Subcutaneous abdominal adipose tissue (tissue), 5 donors: ENCODE results near the gene RABEP1.
"Not testable (repeated sequence)": the region's sequence is repeated elsewhere in the genome, so short reads cannot be mapped to it uniquely, and the experiment has no call there.

Experiments used
- H3K27ac ChIP-seq: one replicate; pipeline ENCODE4 v1.7.0; 2013; ENCODE audit warnings: low read depth, mild to moderate bottlenecking, inconsistent platforms, low read length, moderate library complexity
- H3K27me3 ChIP-seq, 5 donors: one replicate each; pipeline ENCODE4 v1.7.0; 2013; ENCODE audit warnings: low read length in 5 of 5, inconsistent platforms in 1 of 5; ENCODE audit not compliant: control insufficient read depth in 5 of 5, insufficient read depth in 4 of 5
- H3K36me3 ChIP-seq, 5 donors: one replicate each; pipeline ENCODE4 v1.7.0; 2013; ENCODE audit warnings: low read length in 5 of 5; ENCODE audit not compliant: control insufficient read depth in 5 of 5, insufficient read depth in 5 of 5
- H3K4me1 ChIP-seq, 5 donors: one replicate each; pipeline ENCODE4 v1.7.0; 2013; ENCODE audit warnings: low read length in 5 of 5, mild to moderate bottlenecking in 3 of 5, moderate library complexity in 1 of 5; ENCODE audit not compliant: control insufficient read depth in 5 of 5, insufficient read depth in 5 of 5
- H3K4me3 ChIP-seq, 5 donors: one replicate each; pipeline ENCODE4 v1.7.0; 2013; ENCODE audit warnings: low read length in 5 of 5, low read depth in 1 of 5
- H3K9ac ChIP-seq, 5 donors: one replicate each; pipeline ENCODE4 v1.7.0; 2013; ENCODE audit warnings: low read length in 5 of 5, mild to moderate bottlenecking in 4 of 5, moderate library complexity in 3 of 5
- H3K9me3 ChIP-seq, 5 donors: one replicate each; pipeline ENCODE4 v1.7.0; 2013; ENCODE audit warnings: low read length in 5 of 5; ENCODE audit not compliant: control insufficient read depth in 5 of 5
- donor health status: healthy.
- donor health status: healthy.
- donor health status: healthy.
- donor health status: healthy.
- donor health status: healthy.

The RABEP1 gene, protein sequence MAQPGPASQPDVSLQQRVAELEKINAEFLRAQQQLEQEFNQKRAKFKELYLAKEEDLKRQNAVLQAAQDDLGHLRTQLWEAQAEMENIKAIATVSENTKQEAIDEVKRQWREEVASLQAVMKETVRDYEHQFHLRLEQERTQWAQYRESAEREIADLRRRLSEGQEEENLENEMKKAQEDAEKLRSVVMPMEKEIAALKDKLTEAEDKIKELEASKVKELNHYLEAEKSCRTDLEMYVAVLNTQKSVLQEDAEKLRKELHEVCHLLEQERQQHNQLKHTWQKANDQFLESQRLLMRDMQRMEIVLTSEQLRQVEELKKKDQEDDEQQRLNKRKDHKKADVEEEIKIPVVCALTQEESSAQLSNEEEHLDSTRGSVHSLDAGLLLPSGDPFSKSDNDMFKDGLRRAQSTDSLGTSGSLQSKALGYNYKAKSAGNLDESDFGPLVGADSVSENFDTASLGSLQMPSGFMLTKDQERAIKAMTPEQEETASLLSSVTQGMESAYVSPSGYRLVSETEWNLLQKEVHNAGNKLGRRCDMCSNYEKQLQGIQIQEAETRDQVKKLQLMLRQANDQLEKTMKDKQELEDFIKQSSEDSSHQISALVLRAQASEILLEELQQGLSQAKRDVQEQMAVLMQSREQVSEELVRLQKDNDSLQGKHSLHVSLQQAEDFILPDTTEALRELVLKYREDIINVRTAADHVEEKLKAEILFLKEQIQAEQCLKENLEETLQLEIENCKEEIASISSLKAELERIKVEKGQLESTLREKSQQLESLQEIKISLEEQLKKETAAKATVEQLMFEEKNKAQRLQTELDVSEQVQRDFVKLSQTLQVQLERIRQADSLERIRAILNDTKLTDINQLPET

DNA sequence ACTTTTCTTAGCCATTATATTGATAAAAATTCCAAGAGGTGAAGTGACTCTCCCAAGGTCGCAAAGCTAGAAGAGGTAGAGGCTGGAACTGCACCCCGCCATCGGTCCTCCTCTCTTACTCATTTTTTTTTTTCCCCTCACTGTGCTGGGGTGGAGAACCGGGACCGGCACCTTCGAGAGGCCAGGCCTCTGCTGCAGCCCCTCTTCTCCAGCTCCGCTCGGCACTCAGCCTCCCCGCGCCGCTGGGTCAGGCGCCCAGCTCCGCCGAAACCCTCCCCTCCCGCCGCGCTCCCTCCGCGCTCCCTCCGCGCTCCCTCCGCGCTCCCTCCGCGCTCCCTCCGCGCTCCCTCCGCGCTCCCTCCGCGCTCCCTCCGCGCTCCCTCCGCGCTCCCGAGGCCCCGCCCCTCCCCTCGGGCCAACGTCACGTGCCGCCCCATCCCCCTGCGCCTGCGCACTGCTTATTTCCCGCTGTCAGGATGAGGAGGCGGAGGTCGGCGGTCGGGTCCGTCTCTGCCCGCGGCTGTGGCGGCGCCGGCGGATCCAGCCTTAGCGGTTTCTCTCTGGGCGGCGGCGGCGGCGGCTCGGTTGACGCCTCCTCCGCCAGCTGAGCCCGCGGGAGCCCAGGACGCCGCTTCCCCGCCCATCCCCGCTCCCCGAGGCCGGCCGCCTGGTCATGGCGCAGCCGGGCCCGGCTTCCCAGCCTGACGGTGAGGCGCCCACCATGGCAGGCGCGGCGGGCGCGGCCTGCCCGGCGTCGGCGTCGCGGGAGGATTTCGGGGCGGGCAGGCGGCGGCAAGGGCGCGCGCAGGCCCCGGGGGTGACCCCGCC, at the start of gene RABEP1:
Gene RABEP1, plus strand, starts transcription at position 471 of the 828 bp plus-strand sequence. Its CDS starts 203 bp downstream, at position 674.
- Histone ChIP-seq H3K27me3 (no peaks in the 10 kb centered on the region), H3K9me3 (no peaks in the 10 kb centered on the region), H3K4me3 (peak within 1 kb of the TSS; percentile 75 to 92 (median 80)), H3K9ac (peak within 1 kb of the TSS; percentile 6 to 87 (median 76)), H3K27ac (peak within 1 kb of the TSS; percentile 54), H3K36me3 (no peaks in the 10 kb centered on the region), H3K4me1 (peaks cover 4 to 25% (median 23%) of the 10 kb centered on the region in 5 donors)

DNA sequence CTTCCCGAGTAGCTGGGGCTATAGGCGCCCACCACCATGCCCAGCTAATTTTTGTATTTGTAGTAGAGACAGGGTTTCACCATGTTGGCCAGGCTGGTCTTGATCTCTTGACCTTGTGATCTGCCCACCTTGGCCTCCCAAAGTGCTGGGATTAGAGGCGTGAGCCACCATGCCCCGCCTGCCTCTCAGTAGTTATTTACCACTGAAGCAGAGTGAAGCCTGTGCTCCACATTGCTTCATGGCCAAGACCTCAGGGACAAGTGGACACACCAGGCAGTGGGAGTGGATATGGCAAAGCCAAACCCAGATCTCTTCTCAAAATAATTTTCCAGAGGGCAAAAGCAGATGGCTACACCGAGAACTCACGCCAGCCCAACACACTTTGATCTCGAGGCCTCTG, 48.6 kb upstream of the RABEP1 start:
- peak overlapping the region in 1 of 5 donors; percentile 12 for H3K4me3 ChIP-seq

DNA sequence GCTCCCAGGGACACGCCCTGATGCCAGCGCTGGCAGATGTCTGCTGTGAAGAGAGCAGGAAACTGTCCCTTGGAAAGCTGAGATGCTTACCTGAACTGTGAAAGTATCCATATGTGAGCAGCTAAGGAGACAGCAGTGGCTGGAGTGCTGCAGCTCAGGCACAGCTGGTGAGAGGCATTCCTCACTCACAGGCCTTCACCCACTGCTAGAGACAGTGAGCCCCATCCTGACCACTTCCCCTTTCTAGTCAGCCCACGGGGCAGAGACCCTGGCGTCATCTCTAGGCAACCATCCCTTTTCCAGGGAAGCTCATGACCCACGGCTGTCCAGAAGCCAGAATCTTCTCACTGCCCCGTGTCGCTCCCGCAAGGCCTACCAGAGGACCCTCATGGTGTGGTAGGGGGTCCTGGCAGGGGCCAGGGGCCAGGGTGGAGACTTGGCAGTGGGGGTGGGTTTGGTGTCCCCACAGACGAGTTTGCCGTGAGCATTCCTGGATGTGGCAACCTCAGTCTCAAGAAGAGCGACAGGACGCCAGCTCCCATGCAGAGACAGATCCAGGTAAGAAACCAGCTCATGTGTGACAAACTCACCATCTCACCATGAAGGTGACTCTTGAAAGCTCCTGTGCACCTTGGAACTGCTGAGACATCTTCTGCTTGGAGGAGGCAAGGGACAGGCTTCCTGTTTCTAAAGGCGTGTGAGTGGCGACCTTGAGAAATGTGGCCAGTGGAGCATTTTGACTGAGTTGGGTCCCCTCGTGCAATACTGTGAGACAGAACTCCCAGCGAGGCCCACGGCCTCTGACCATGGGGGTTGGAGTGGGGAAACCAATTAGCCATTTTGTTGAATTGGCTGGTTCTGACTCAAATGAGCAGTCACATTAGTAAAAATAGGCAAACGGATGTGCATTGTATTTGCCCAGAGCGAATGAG, 47.2 kb upstream of the RABEP1 start, which contains the start of gene SCIMP:
Gene SCIMP, minus strand, starts transcription at position 216 of the 932 bp plus-strand sequence. Its CDS starts 105 bp downstream, at position 111.
- Histone ChIP-seq H3K9me3 (no peaks in the 10 kb centered on the region), H3K4me3 (peak within 1 kb of the TSS in 3 of 5 donors; percentile 10 to 51 (median 17)), H3K4me1 (peaks cover 1 to 35% (median 4%) of the 10 kb centered on the region in 5 donors), H3K27ac (no peak within 1 kb of the TSS), H3K27me3 (no peaks in the 10 kb centered on the region), H3K9ac (no peak within 1 kb of the TSS), H3K36me3 (peaks cover 0 to 24% (median 5%) of the 10 kb centered on the region in 5 donors)

More for the DNA sequence above, 48.6 kb upstream of the RABEP1 start:
- peaks cover 1 to 44% (median 4%) of the 10 kb centered on the region in 5 donors for H3K4me1 ChIP-seq
- H3K9me3 ChIP-seq, H3K27me3 ChIP-seq, H3K9ac ChIP-seq, H3K27ac ChIP-seq: not testable (repeated sequence)
- H3K36me3 ChIP-seq: peaks cover 0 to 24% (median 9%) of the 10 kb centered on the region in 5 donors

DNA sequence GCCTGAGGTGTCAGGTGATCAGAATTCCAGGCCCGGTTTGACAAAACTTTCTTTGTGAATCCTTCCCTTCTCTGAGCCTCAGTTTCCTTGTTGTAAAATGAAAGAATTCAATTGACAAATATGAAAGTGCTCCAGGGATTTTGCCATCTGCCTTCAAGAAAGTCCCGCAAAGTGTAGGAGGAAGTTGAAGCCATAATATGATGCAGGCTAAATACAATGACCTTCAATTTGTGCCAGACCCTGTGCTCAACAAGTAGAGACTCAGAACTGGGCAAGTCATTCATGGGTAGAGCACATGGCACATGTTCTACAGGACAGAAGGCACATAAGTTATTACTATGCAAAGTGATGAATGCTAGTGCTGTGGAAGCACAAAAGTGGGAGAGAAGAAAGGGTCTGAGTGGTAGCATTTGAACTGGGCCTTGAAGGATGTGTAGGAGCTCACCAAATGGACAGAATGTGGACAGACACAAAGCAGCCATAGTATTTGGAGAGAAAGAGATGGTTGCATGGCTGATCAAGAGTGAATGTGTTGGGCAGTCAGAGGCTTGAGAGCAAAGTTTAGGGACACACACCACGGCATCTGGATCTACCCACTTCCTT, 45.0 kb upstream of the RABEP1 start:
- peaks cover 0 to 12% (median 5%) of the 10 kb centered on the region in 5 donors for H3K36me3 ChIP-seq
- peaks cover 1 to 21% (median 4%) of the 10 kb centered on the region in 5 donors for H3K4me1 ChIP-seq
- H3K4me3 ChIP-seq: no peak overlapping the region
- no peaks in the 10 kb centered on the region for H3K27me3 ChIP-seq
- H3K9me3 ChIP-seq: no peaks in the 10 kb centered on the region
- no peak overlapping the region for H3K9ac ChIP-seq
- H3K27ac ChIP-seq: no peak overlapping the region

DNA sequence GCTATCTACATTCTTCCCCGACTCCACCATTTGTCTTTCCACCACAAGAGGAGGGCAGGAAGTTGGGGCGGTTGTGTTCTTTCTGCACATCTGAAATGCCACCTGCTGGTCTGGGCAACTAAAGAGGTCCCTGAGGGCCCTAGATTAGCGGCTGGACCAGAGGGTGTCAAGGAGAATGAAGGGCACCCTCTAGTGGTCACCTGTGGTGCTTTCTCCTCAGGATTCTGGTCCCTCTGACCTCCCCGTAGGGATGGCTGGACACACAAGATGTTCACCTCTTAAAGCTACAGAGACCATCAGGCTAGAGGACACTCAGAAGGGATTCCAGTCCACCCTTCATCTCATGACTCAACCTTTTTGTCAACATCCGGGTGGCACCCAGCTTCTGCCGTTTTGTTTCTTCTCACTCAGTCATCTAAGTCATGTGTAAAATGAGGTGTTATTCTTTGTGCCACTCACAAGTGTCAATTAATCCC, 44.5 kb upstream of the RABEP1 start:
- no peak overlapping the region for H3K27ac ChIP-seq
- H3K4me1 ChIP-seq: peaks cover 1 to 16% (median 4%) of the 10 kb centered on the region in 5 donors
- no peak overlapping the region for H3K9ac ChIP-seq
- peaks cover 0 to 12% (median 5%) of the 10 kb centered on the region in 5 donors for H3K36me3 ChIP-seq
- no peak overlapping the region for H3K4me3 ChIP-seq
- H3K9me3 ChIP-seq: no peaks in the 10 kb centered on the region
- H3K27me3 ChIP-seq: no peaks in the 10 kb centered on the region

DNA sequence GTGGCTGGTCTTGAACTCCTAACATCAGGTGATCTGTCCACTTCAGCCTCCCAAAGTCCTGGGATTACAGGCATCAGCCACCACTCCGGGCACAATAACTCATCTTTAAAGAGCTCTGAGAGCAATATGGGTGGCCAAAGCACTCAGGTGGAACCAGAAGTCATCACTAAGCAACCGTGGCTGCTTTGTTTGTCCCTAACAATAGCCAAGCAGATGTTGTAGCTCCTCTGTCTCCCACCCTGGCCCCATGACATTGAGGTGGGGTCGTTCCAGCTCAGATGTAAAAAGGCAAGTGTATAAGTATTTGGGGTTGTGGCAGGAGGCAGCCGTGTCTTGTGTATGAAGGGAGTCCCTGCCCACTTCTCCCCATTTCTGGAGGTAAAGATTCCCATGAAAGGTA, 43.8 kb upstream of the RABEP1 start:
- H3K4me1 ChIP-seq: peaks cover 1 to 15% (median 4%) of the 10 kb centered on the region in 5 donors
- peaks cover 0 to 12% (median 5%) of the 10 kb centered on the region in 5 donors for H3K36me3 ChIP-seq
- H3K9me3 ChIP-seq: no peaks in the 10 kb centered on the region
- no peaks in the 10 kb centered on the region for H3K27me3 ChIP-seq
- H3K4me3 ChIP-seq: no peak overlapping the region
- H3K27ac ChIP-seq: no peak overlapping the region
- H3K9ac ChIP-seq: no peak overlapping the region

DNA sequence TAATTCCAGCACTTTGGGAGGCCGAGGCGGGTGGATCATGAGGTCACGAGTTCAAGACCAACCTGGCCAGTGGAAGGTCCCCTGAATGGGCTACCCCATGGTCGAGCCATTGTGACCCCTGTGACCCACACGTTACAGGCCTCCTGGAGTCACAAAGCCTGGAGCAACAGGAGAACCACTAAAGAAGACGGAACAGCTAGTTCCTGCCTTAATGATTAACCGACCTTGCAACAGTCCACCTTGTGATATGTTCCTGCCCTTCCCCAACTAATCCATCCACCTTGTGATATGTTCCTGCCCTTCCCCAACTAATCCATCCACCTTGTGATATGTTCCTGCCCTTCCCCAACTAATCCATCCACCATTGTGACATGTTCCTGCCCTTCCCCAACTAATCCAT, 42.3 kb upstream of the RABEP1 start:
- H3K9me3 ChIP-seq, H3K36me3 ChIP-seq, H3K9ac ChIP-seq, H3K27me3 ChIP-seq, H3K27ac ChIP-seq, H3K4me1 ChIP-seq, H3K4me3 ChIP-seq: not testable (repeated sequence)

DNA sequence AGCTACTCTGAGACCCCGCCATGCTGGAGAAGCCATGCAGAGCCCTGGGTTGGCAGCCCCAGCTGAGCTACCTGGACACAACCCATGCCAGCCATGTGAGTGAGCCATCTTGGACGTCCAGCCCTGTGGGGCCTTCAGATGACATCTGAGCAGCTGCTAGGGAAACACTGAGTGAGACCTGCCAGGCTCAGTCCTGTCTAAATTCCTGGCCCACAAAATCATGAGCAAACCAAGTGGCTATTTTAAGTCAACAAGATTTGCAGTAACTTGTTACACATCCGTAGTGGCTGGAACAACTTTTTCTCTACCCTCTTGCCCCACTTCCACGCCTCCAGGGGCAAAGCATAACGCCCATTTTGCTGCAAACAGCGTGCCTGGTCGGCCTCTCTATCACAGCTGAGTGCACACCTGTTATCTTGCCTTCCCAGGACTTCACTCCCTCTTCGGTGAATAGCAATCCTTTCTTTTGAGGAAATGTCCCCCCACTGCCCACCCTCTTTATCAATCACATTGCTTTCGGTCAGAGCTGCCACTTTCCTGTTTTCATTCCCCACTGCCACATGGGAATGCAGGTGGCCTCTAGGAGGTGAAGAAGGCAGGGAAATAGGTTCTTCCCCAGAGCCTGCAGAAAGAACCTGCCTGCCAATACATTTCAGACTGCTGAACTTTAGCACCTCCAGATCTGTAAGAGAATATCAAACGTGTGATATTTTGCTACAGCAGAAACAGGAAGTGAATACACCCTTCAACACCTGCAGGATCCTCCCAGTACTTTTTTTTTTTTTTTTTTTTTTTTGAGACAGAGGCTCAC, 40.0 kb upstream of the RABEP1 start:
- Histone ChIP-seq H3K36me3 (no peaks in the 10 kb centered on the region), H3K27me3 (no peaks in the 10 kb centered on the region), H3K9ac (no peak overlapping the region), H3K4me1 (no peaks in the 10 kb centered on the region), H3K9me3 (no peaks in the 10 kb centered on the region), H3K27ac (no peak overlapping the region), H3K4me3 (no peak overlapping the region)
